PC-3 (cell line): ENCODE data around the gene ACP2. TPM values are rescaled to one million over a fixed set of nuclear protein-coding genes. Genes with fewer than 3 reads are reported as not detected.

Source experiments
- ATAC-seq: fragments of 200-7000 bp; cut with Tn5 transposase; 2 replicates; pipeline ENCODE4 v1.9.1; 2020; ENCODE audit warnings: mild to moderate bottlenecking, moderate library complexity
- BruUV-seq: library from RNA; stranded (reverse); fragments of 400-500 nt; replicated peaks from 2 replicates; lab custom pipeline; 2021; lab: Mats Ljungman, UMichigan
- CTCF ChIA-PET: fragments of 300-600 bp; sonication (Branson Sonifier 250); formaldehyde crosslinking; loops from one replicate; lab custom pipeline; 2022; ENCODE audit warnings: antibody characterized with exemption; lab: Charles Lee
- POLR2A ChIA-PET: fragments of 300-600 bp; sonication (Branson Sonifier 250); formaldehyde crosslinking; loops from one replicate; lab custom pipeline; 2022; ENCODE audit warnings: antibody characterized with exemption; ENCODE audit not compliant: unreplicated experiment; lab: Charles Lee
- DNase-seq: peaks from one replicate; pipeline ENCODE4 v3.0.0-alpha.2; 2015
- H2AFZ ChIP-seq: fragments of 300-600 bp; sonication (generic); 2 replicates; pipeline ENCODE4 v1.6.0; 2016; ENCODE audit warnings: antibody characterized with exemption, low read length
- H3F3A ChIP-seq: fragments of 300-600 bp; sonication (generic); one replicate; pipeline ENCODE4 v1.6.0; 2017; ENCODE audit warnings: antibody characterized with exemption, low read length, control low read depth, mild to moderate bottlenecking; ENCODE audit not compliant: unreplicated experiment
- H3K27ac ChIP-seq: fragments of 300-600 bp; sonication (generic); 2 replicates; pipeline ENCODE4 v1.5.1; 2016; ENCODE audit warnings: mild to moderate bottlenecking, low read length
- H3K27me3 ChIP-seq: fragments of 300-600 bp; sonication (generic); 2 replicates; pipeline ENCODE4 v1.6.1; 2016; ENCODE audit warnings: low read length, mixed read lengths
- H3K36me3 ChIP-seq: fragments of 300-600 bp; sonication (generic); 2 replicates; pipeline ENCODE4 v1.6.1; 2016; ENCODE audit warnings: low read depth, mixed run types, low read length, mixed read lengths
- H3K4me1 ChIP-seq: fragments of 300-600 bp; sonication (generic); 2 replicates; pipeline ENCODE4 v1.5.1; 2016; ENCODE audit warnings: low read length; ENCODE audit not compliant: insufficient read depth
- H3K4me2 ChIP-seq: fragments of 300-600 bp; sonication (generic); 2 replicates; pipeline ENCODE4 v1.6.0; 2016; ENCODE audit warnings: low read length
- H3K4me3 ChIP-seq: fragments of 300-600 bp; sonication (generic); 2 replicates; pipeline ENCODE4 v1.5.1; 2016; ENCODE audit warnings: mild to moderate bottlenecking, low read length, mixed read lengths
- H3K79me2 ChIP-seq: fragments of 300-600 bp; sonication (generic); 2 replicates; pipeline ENCODE4 v1.6.1; 2017; ENCODE audit warnings: low read length, mixed read lengths
- H3K9ac ChIP-seq: fragments of 300-600 bp; sonication (generic); 2 replicates; pipeline ENCODE4 v1.6.0; 2016; ENCODE audit warnings: mild to moderate bottlenecking, low read length
- H3K9me2 ChIP-seq: fragments of 300-600 bp; sonication (generic); replicated peaks from 2 replicates; pipeline ENCODE4 v1.6.1; 2016; ENCODE audit warnings: mixed run types, low read length, mixed read lengths
- H3K9me3 ChIP-seq: fragments of 300-600 bp; sonication (generic); 2 replicates; pipeline ENCODE4 v1.6.1; 2016; ENCODE audit warnings: low read length, mixed read lengths
- H4K20me1 ChIP-seq: fragments of 300-600 bp; sonication (generic); 2 replicates; pipeline ENCODE4 v1.6.1; 2016; ENCODE audit warnings: low read length, mixed read lengths
- CTCF ChIP-seq: fragments of 300-600 bp; sonication (generic); conservative IDR thresholded peaks from 2 replicates; pipeline ENCODE4 v1.5.1; 2017; ENCODE audit warnings: antibody characterized with exemption, low read depth, mild to moderate bottlenecking, low read length
- EZH2 ChIP-seq: fragments of 300-600 bp; sonication (generic); IDR thresholded peaks from one replicate; pipeline ENCODE4 v1.6.1; 2017; ENCODE audit warnings: antibody characterized with exemption, mild to moderate bottlenecking, low read length; ENCODE audit not compliant: unreplicated experiment
- EZH2phosphoT487 ChIP-seq: fragments of 300-600 bp; sonication (generic); IDR thresholded peaks from 2 replicates; pipeline ENCODE4 v1.6.1; 2018; ENCODE audit warnings: mild to moderate bottlenecking, antibody characterized with exemption, low read length, borderline replicate concordance
- intact Hi-C: fragments of 100-400 bp; cut with micrococcal nuclease; formaldehyde crosslinking; loops from 2 replicates; pipeline ENCODE4 v1.9.0; 2023
- total RNA-seq: library from RNA; depleted of rRNA; stranded (reverse); fragments of >200 nt; gene quantifications from 2 replicates; pipeline ENCODE4 v1.2.3, GENCODE V29; 2014

ACP2 gene
- total RNA-seq, 1 experiment from 2014 or later, result 26.6 TPM

- ChIA-PET CTCF (no interaction called here), POLR2A (interaction anchor here (0.5 kb wide), 1 partner anchor 403 kb away, joined by 5 read pairs; no protein-coding TSS in a partner anchor)
- DNase-seq (no peak), ATAC-seq (no peak)
- Histone ChIP-seq H3K9me3 (no peaks in the 10 kb centered on the region), H3K4me1 (peaks cover 40% of the 10 kb centered on the region), H3K36me3 (no peaks in the 10 kb centered on the region), H3F3A (peaks cover 6% of the 10 kb centered on the region), H3K79me2 (no peaks in the 10 kb centered on the region), H2AFZ (no peak overlapping the region), H4K20me1 (no peaks in the 10 kb centered on the region), H3K4me2 (no peak overlapping the region), H3K27me3 (no peaks in the 10 kb centered on the region), H3K9ac (no peak overlapping the region), H3K4me3 (no peak overlapping the region), H3K9me2 (no peaks in the 10 kb centered on the region), H3K27ac (no peak overlapping the region)
- TF ChIP-seq EZH2, result no peak
- no peak for TF ChIP-seq CTCF
- no peak for TF ChIP-seq EZH2phosphoT487
- no TSS peak for BruUV-seq
- intact Hi-C loops, result no loop called here
Observed at GRCh38 chr11:47261291-47261800, 12.7 kb upstream of the ACP2 start.

- Histone ChIP-seq H3K4me1 (peaks cover 36% of the 10 kb centered on the region), H3K79me2 (no peaks in the 10 kb centered on the region), H3K27me3 (no peaks in the 10 kb centered on the region), H2AFZ (no peak overlapping the region), H4K20me1 (no peaks in the 10 kb centered on the region), H3K9me3 (no peaks in the 10 kb centered on the region), H3K36me3 (no peaks in the 10 kb centered on the region), H3F3A (peaks cover 6% of the 10 kb centered on the region), H3K4me2 (no peak overlapping the region), H3K9ac (no peak overlapping the region), H3K9me2 (no peaks in the 10 kb centered on the region), H3K4me3 (no peak overlapping the region), H3K27ac (no peak overlapping the region)
- POLR2A ChIA-PET, result no interaction called here
- ATAC-seq (no peak), DNase-seq (no peak)
- CTCF ChIA-PET, result interaction anchor here (1.5 to 2.4 kb wide), 2 partner anchors 26 to 44 kb away, joined by 7 to 33 read pairs; no protein-coding TSS in a partner anchor
- TF ChIP-seq EZH2phosphoT487 (no peak), EZH2 (no peak), CTCF (no peak)
- no TSS peak for BruUV-seq
- intact Hi-C loops, result no loop called here
Observed at GRCh38 chr11:47260366-47260765, 11.8 kb upstream of the ACP2 start.
